ENCODE results near the gene ITPKB. TPM values are rescaled to one million over a fixed set of nuclear protein-coding genes. Genes with fewer than 3 reads are reported as not detected.
"Not testable (repeated sequence)": the region's sequence is repeated elsewhere in the genome, so short reads cannot be mapped to it uniquely, and the experiment has no call there.

Gene ITPKB
- total and polyA plus RNA-seq, 11 donors = 6.2 to 33.7 (median 17.8) TPM

DNA sequence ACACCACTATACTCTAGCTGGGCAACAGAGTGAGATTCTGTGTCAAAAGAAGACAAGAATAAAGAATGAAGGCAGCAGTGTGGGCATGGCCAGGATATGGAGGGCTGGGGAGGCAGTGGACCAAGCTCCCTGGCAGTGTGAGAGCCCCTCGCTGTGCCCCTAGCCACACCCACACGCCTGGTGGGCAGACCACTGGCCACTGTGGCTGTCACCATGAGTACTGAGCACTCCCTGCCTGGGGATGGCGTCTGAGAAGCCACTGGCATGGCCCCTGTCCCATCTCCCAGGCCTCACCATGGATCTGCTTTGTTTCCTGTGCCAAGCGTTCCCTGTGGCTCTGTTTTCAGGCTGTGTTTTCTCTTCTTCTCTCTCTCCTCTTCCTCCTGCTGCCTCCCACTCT, 138.8 kb downstream of the ITPKB start:
- no peak for ATAC-seq
- no peak for DNase-seq
- no peak overlapping the region for H3K27ac ChIP-seq
- intact Hi-C loops (cut with DNase I) = loop anchor here in 6 of 10 donors (5.0 to 10.0 kb wide), 2 partner anchors 173 to 175 kb away; no protein-coding TSS in a partner anchor
- WGBS, 4 donors = 86 to 94% (median 92%) methylated on average over 4 of the region's 4 CpGs
- no peaks in the 10 kb centered on the region for H3K36me3 ChIP-seq
- H3K4me3 ChIP-seq = no peak overlapping the region
- peaks cover 0 to 7% (median 0%) of the 10 kb centered on the region in 12 donors for H3K9me3 ChIP-seq
- no peaks in the 10 kb centered on the region for H3K27me3 ChIP-seq
- H3K4me1 ChIP-seq = peaks cover 0 to 35% (median 25%) of the 10 kb centered on the region in 12 donors
- TF ChIP-seq, protein P1, sequence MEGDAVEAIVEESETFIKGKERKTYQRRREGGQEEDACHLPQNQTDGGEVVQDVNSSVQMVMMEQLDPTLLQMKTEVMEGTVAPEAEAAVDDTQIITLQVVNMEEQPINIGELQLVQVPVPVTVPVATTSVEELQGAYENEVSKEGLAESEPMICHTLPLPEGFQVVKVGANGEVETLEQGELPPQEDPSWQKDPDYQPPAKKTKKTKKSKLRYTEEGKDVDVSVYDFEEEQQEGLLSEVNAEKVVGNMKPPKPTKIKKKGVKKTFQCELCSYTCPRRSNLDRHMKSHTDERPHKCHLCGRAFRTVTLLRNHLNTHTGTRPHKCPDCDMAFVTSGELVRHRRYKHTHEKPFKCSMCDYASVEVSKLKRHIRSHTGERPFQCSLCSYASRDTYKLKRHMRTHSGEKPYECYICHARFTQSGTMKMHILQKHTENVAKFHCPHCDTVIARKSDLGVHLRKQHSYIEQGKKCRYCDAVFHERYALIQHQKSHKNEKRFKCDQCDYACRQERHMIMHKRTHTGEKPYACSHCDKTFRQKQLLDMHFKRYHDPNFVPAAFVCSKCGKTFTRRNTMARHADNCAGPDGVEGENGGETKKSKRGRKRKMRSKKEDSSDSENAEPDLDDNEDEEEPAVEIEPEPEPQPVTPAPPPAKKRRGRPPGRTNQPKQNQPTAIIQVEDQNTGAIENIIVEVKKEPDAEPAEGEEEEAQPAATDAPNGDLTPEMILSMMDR (IDR thresholded peaks at IDR 0.05) = no peak
- TF ChIP-seq POLR2A (IDR thresholded peaks at IDR 0.05) = no peak

DNA sequence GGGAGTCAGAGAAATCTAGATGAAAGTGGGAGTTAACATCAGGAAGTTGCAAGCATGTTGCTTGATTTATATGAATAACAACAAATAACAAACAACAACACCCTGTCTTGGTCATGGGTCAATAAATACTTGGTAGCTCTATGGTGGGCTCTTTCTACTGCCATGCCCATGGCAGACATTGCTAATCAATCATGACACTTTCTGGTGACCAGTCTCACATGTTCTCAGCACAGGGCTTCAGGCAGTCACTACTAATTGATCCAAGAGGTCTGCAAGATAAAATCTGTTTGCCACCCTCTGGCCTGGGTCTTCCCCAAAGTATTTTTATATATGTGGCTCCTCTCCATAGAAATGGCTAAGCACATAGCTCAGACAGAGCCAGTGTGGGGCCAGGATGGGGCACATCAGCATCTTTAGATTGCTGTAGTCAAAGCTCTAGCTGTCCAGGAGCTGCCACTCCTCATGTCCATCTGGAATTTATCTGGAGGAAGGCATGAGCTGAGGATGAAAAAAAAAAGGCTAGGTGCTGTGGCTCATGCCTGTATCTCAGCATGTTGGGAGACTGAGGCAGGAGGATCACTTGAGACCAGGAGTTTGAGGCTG, 139.3 kb downstream of the ITPKB start:
- no peak for TF ChIP-seq POLR2A (IDR thresholded peaks at IDR 0.05)
- TF ChIP-seq, protein P1 (IDR thresholded peaks at IDR 0.05) = no peak
- no peak for ATAC-seq
- intact Hi-C loops (cut with DNase I) = loop anchor here in 7 of 10 donors (5.0 to 10.0 kb wide), 3 partner anchors 47 to 175 kb away; no protein-coding TSS in a partner anchor

DNA sequence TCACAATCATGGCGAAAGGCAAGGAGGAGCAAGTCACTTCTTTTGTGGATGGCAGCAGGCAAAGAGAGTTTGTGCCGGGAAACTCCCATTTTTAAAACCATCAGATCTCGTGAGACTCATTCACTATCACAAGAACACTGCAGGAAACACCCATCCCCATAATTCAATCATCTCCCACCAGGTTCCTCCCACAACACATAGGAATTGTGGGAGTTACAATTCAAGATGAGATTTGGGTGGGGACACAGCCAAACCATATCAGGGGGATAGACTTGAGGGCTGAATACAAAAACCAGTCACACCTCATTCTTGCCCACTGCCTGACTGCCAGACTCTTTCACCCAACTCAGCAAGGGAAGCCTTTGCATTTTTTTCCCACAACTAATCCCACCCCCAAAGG, 140.1 kb downstream of the ITPKB start:
- not testable (repeated sequence) for DNase-seq, H3K27ac ChIP-seq, ATAC-seq, H3K9me3 ChIP-seq, H3K27me3 ChIP-seq, H3K4me3 ChIP-seq, H3K36me3 ChIP-seq
- intact Hi-C loops (cut with DNase I) = loop anchor here in 1 of 10 donors (5.0 kb wide), 1 partner anchor 47 kb away; no protein-coding TSS in a partner anchor
- H3K4me1 ChIP-seq = peaks cover 0 to 22% (median 17%) of the 10 kb centered on the region in 12 donors
- 88 to 96% (median 91%) methylated on average over 3 of the region's 3 CpGs for WGBS, 4 donors

More for the DNA sequence above, 139.3 kb downstream of the ITPKB start:
- Histone ChIP-seq H3K36me3 (no peaks in the 10 kb centered on the region), H3K27me3 (no peaks in the 10 kb centered on the region), H3K4me1 (peaks cover 0 to 30% (median 24%) of the 10 kb centered on the region in 12 donors), H3K27ac (no peak overlapping the region), H3K4me3 (no peak overlapping the region), H3K9me3 (peaks cover 0 to 8% (median 0%) of the 10 kb centered on the region in 12 donors)
- DNase-seq = no peak

DNA sequence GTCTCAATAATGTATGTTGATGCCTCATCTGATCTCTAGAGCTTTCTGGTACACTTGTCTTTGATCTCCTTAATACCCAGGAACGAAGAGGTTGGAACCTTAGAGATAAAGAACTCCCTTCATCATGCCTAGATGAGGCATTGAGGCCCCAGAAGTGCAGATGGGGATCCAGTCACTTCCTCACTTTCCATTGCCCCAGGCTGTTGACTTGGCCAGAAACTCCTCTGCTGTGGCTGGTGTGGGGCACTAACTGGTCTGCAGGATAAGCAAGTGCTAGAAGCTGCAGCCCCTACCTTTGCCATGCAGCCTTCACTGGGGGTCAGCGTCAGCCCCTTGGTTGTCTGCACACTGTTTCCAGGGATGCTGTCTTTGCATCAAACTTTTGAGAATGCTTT, 140.6 kb downstream of the ITPKB start:
- Histone ChIP-seq H3K27ac (no peak overlapping the region), H3K36me3 (no peaks in the 10 kb centered on the region), H3K27me3 (no peaks in the 10 kb centered on the region), H3K4me3 (no peak overlapping the region), H3K9me3 (peaks cover 0 to 8% (median 0%) of the 10 kb centered on the region in 12 donors), H3K4me1 (peaks cover 0 to 17% (median 12%) of the 10 kb centered on the region in 12 donors)
- no peak for TF ChIP-seq POLR2A (IDR thresholded peaks at IDR 0.05)
- TF ChIP-seq, protein P1 (IDR thresholded peaks at IDR 0.05) = no peak
- intact Hi-C loops (cut with DNase I) = loop anchor here in 1 of 10 donors (5.0 kb wide), 1 partner anchor 46 kb away; no protein-coding TSS in a partner anchor
- DNase-seq = no peak
- WGBS, 4 donors = 86 to 95% (median 93%) methylated on average over 2 of the region's 2 CpGs
- ATAC-seq = no peak

All from heart left ventricle (tissue), 16 donors.